Measurements from ENCODE around the gene POMT1.

DNA sequence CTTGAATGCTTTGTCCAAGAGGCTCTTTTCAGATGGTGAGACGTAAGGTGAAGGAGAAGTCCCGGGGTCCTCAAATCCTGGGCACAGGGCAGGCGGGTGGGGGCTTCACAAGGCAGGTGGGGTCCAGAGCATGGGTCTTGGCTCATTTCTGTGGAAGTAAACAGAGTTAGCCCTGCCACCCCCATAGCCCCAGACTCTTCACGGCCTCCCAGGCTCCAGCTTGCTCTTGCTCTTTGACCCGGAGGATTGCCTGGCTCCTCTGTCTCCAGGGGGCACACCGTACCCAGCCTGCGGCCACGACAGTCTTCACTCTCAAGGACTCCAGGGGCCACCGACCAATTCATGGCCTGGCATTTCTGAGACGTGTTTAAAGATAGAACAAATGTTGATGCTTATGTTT lies 28.8 kb upstream of the POMT1 start:
- TF ChIP-seq, protein P1, sequence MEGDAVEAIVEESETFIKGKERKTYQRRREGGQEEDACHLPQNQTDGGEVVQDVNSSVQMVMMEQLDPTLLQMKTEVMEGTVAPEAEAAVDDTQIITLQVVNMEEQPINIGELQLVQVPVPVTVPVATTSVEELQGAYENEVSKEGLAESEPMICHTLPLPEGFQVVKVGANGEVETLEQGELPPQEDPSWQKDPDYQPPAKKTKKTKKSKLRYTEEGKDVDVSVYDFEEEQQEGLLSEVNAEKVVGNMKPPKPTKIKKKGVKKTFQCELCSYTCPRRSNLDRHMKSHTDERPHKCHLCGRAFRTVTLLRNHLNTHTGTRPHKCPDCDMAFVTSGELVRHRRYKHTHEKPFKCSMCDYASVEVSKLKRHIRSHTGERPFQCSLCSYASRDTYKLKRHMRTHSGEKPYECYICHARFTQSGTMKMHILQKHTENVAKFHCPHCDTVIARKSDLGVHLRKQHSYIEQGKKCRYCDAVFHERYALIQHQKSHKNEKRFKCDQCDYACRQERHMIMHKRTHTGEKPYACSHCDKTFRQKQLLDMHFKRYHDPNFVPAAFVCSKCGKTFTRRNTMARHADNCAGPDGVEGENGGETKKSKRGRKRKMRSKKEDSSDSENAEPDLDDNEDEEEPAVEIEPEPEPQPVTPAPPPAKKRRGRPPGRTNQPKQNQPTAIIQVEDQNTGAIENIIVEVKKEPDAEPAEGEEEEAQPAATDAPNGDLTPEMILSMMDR (IDR thresholded peaks at IDR 0.05), result no peak
- no peak for TF ChIP-seq EP300 (IDR thresholded peaks at IDR 0.05)
- no peak for TF ChIP-seq POLR2A (IDR thresholded peaks at IDR 0.05)
